K562 (cell line): ENCODE measurements around the gene GLRA2. TPM values are rescaled to one million over a fixed set of nuclear protein-coding genes. Genes with fewer than 3 reads are reported as not detected.

ENCODE experiments used
- ATAC-seq: fragments of 200-7000 bp; cut with Tn5 transposase; 3 replicates; pipeline ENCODE4 v1.9.1; 2020; ENCODE audit warnings: moderate library complexity
- BruUV-seq: library from RNA; stranded (reverse); fragments of 400-500 nt; replicated peaks from 2 replicates; lab custom pipeline; 2021; lab: Mats Ljungman, UMichigan
- CTCF ChIA-PET: fragments of 300-600 bp; formaldehyde crosslinking; extraction: SDS; loops from one replicate; lab custom pipeline; 2021; ENCODE audit warnings: low intra/inter-chr PET ratio; lab: Yijun Ruan, JAX
- POLR2A ChIA-PET: fragments of 300-600, 350-650 bp; sonication (Branson Sonifier 250); formaldehyde crosslinking; extraction: SDS; loops from one replicate; lab custom pipeline; 2021; ENCODE audit warnings: antibody characterized with exemption, inconsistent platforms; lab: Yijun Ruan, JAX
- DNase-seq, 4 experiments: peaks; one replicate each; pipeline versions ENCODE4 v3.0.0 to v3.0.0-alpha.2; 2011 to 2018; ENCODE audit warnings: low spot score in 3 of 4, mixed read lengths in 3 of 4; ENCODE audit errors: extremely low read depth in 1 of 4
- FAIRE-seq: peaks from 2 replicates; lab custom pipeline; 2011; peaks lifted over from hg19 to GRCh38; lab: Jason Lieb, UNC
- H2AFZ ChIP-seq: 2 replicates; pipeline ENCODE4 v1.6.0; 2011; ENCODE audit warnings: low read depth, low read length, control low read depth, inconsistent platforms
- H3K27ac ChIP-seq: fragments of 200-600 bp; 3 replicates; pipeline ENCODE4 v1.8.0; 2011; ENCODE audit warnings: low read depth, mild to moderate bottlenecking, control low read depth, inconsistent platforms, low read length, moderate library complexity, mixed read lengths; ENCODE audit errors: extremely low read depth
- H3K27me3 ChIP-seq, 2 experiments: fragments of 300-600 bp in 1 of 2; 2 replicates in 1 of 2; 3 replicates in 1 of 2; pipeline versions ENCODE4 v1.6.0 to v1.8.0; 2011; ENCODE audit warnings: inconsistent platforms in 2 of 2, low read length in 2 of 2, mild to moderate bottlenecking in 1 of 2, mixed read lengths in 1 of 2, moderate library complexity in 1 of 2; ENCODE audit not compliant: control insufficient read depth in 2 of 2, insufficient read depth in 2 of 2
- H3K36me3 ChIP-seq: fragments of 300-600 bp; 3 replicates; pipeline ENCODE4 v1.8.0; 2011; ENCODE audit warnings: mild to moderate bottlenecking, low read length, inconsistent platforms; ENCODE audit not compliant: control insufficient read depth, insufficient read depth
- H3K4me1 ChIP-seq, 2 experiments: fragments of 200-600 bp in 1 of 2; replicated peaks in 1 of 2; 2 replicates in 1 of 2; 3 replicates in 1 of 2; pipeline versions ENCODE4 v1.5.1 to v1.8.0; 2011; ENCODE audit warnings: inconsistent platforms in 2 of 2, low read length in 2 of 2, mild to moderate bottlenecking in 1 of 2, mixed read lengths in 1 of 2, moderate library complexity in 1 of 2; ENCODE audit not compliant: control insufficient read depth in 2 of 2, insufficient read depth in 2 of 2
- H3K4me2 ChIP-seq: 2 replicates; pipeline ENCODE4 v1.6.1; 2011; ENCODE audit warnings: low read length, control low read depth, inconsistent platforms, mixed read lengths; ENCODE audit not compliant: insufficient read depth
- H3K4me3 ChIP-seq: fragments of 200-600 bp; sonication (generic), shearing (Covaris generic); 2 replicates; pipeline ENCODE4 v1.5.1; 2016; ENCODE audit warnings: control low read depth, inconsistent platforms
- H3K79me2 ChIP-seq: fragments of 200-600 bp; 3 replicates; pipeline ENCODE4 v1.8.0; 2011; ENCODE audit warnings: low read length, inconsistent platforms; ENCODE audit not compliant: control insufficient read depth, insufficient read depth
- H3K9ac ChIP-seq, 2 experiments: 2 replicates each; pipeline versions ENCODE4 v1.6.0 to v1.6.1; 2011; ENCODE audit warnings: low read depth in 2 of 2, low read length in 2 of 2, control low read depth in 1 of 2, inconsistent platforms in 1 of 2, mild to moderate bottlenecking in 1 of 2, mixed read lengths in 1 of 2; ENCODE audit not compliant: insufficient read depth in 1 of 2
- H3K9me1 ChIP-seq: one replicate; pipeline ENCODE4 v1.6.0; 2011; ENCODE audit warnings: inconsistent platforms, mild to moderate bottlenecking, low read length, moderate library complexity; ENCODE audit not compliant: control insufficient read depth, insufficient read depth
- H3K9me3 ChIP-seq: replicated peaks from 2 replicates; pipeline ENCODE4 v1.5.1; 2011; ENCODE audit warnings: low read depth, low read length, inconsistent platforms; ENCODE audit not compliant: control insufficient read depth, insufficient read depth
- H4K20me1 ChIP-seq: replicated peaks from 2 replicates; pipeline ENCODE4 v1.6.1; 2011; ENCODE audit warnings: low read length, inconsistent platforms, mixed read lengths; ENCODE audit not compliant: control insufficient read depth, insufficient read depth
- CHD4 ChIP-seq: fragments of 200-600 bp; sonication (generic); IDR thresholded peaks from 3 replicates; pipeline ENCODE4 v1.6.1; 2012; ENCODE audit warnings: low read depth, mild to moderate bottlenecking, mixed read lengths, low read length, inconsistent platforms; ENCODE audit not compliant: insufficient read depth, insufficient replicate concordance, poor library complexity, severe bottlenecking
- E2F3 ChIP-seq: fragments of 250-450 bp; sonication (Bioruptor Pico); IDR thresholded peaks from 2 replicates; pipeline ENCODE4 v1.4.0; 2020; ENCODE audit warnings: mild to moderate bottlenecking
- FIP1L1 ChIP-seq: fragments of 200-400 bp; formaldehyde crosslinking; IDR thresholded peaks from 2 replicates; pipeline ENCODE4 v1.6.1; 2018; ENCODE audit warnings: mild to moderate bottlenecking, low read depth, low read length; ENCODE audit not compliant: poor library complexity, severe bottlenecking
- KDM4B ChIP-seq, 2 experiments: fragments of 450-650 bp in 1 of 2; sonication (generic) in 1 of 2; IDR thresholded peaks; 2 replicates each; pipeline ENCODE4 v1.6.1; 2016 to 2017; ENCODE audit warnings: borderline replicate concordance in 2 of 2, antibody characterized with exemption in 1 of 2, low read depth in 1 of 2, mild to moderate bottlenecking in 1 of 2
- KHSRP ChIP-seq: fragments of 450-650 bp; IDR thresholded peaks from 2 replicates; pipeline ENCODE4 v1.6.1; 2017
- LEF1 ChIP-seq: fragments of 450-650 bp; IDR thresholded peaks from 2 replicates; pipeline ENCODE4 v1.6.1; 2016; ENCODE audit warnings: mild to moderate bottlenecking
- MTA2 ChIP-seq: fragments of 450-650 bp; IDR thresholded peaks from 2 replicates; pipeline ENCODE4 v1.6.1; 2016; ENCODE audit warnings: low read depth
- PHB2 ChIP-seq: fragments of 450-650 bp; IDR thresholded peaks from 2 replicates; pipeline ENCODE4 v1.6.1; 2017; ENCODE audit warnings: low read depth
- RBBP5 ChIP-seq: fragments of 200-600 bp; sonication (generic); IDR thresholded peaks from 2 replicates; pipeline ENCODE4 v1.6.1; 2012; ENCODE audit warnings: borderline replicate concordance, mild to moderate bottlenecking, low read length, control low read depth, inconsistent platforms; ENCODE audit not compliant: insufficient read depth, poor library complexity, severe bottlenecking
- RBM17 ChIP-seq: fragments of 200-400 bp; formaldehyde crosslinking; IDR thresholded peaks from 2 replicates; pipeline ENCODE4 v1.6.1; 2017; ENCODE audit warnings: low read depth, mild to moderate bottlenecking, low read length, borderline replicate concordance
- RNF2 ChIP-seq: sonication (generic); IDR thresholded peaks from 2 replicates; pipeline ENCODE4 v1.6.1; 2016
- TEAD1 ChIP-seq, 2 experiments: fragments of 450-650 bp in 1 of 2; sonication (generic) in 1 of 2; formaldehyde crosslinking; IDR thresholded peaks; 2 replicates each; pipeline versions ENCODE4 v1.4.0 to v1.8.0; 2020 to 2022; ENCODE audit warnings: mild to moderate bottlenecking in 2 of 2, missing genetic modification reagents in 1 of 2
- ZFPM2 ChIP-seq: fragments of 250-450 bp; sonication (Bioruptor Pico); IDR thresholded peaks from 2 replicates; pipeline ENCODE4 v1.5.1; 2022; ENCODE audit warnings: mild to moderate bottlenecking
- ZFX ChIP-seq: sonication (generic); formaldehyde crosslinking; IDR thresholded peaks from 2 replicates; pipeline ENCODE4 v1.8.0; 2022; ENCODE audit warnings: mild to moderate bottlenecking, missing genetic modification reagents, moderate library complexity
- ZNF143 ChIP-seq: sonication (generic); formaldehyde crosslinking; IDR thresholded peaks from 2 replicates; pipeline ENCODE4 v1.9.0; 2022; ENCODE audit warnings: mild to moderate bottlenecking, missing genetic modification reagents
- ZNF263 ChIP-seq: sonication (generic); formaldehyde crosslinking; IDR thresholded peaks from 2 replicates; pipeline ENCODE4 v1.8.0; 2022; ENCODE audit warnings: mild to moderate bottlenecking, missing genetic modification reagents, borderline replicate concordance
- ZNF436 ChIP-seq: fragments of 250-450, 450-650 bp; sonication (Bioruptor Pico); formaldehyde crosslinking; IDR thresholded peaks from 2 replicates; pipeline ENCODE4 v1.7.0; 2020; ENCODE audit warnings: mild to moderate bottlenecking
- ZNF75A ChIP-seq: fragments of 450-650 bp; formaldehyde crosslinking; IDR thresholded peaks from 2 replicates; pipeline ENCODE4 v1.4.0; 2020; ENCODE audit warnings: mild to moderate bottlenecking
- ZNF780A ChIP-seq: fragments of 250-450 bp; sonication (Bioruptor Pico); IDR thresholded peaks from 2 replicates; pipeline ENCODE4 v1.5.0; 2021; ENCODE audit warnings: mild to moderate bottlenecking
- ZNF785 ChIP-seq: fragments of 250-450 bp; sonication (Bioruptor Pico); IDR thresholded peaks from 2 replicates; pipeline ENCODE4 v1.4.0; 2020; ENCODE audit warnings: mild to moderate bottlenecking
- WGBS: fragments of 100-300 bp; shearing (Covaris generic); methylation state at CpG from one replicate; pipeline ENCODE4 v1.1.6; 2016; ENCODE audit warnings: low coverage, mixed read lengths; ENCODE audit not compliant: insufficient coverage; ENCODE audit errors: missing lambda C conversion rate; 5-methylcytosine and 5-hydroxymethylcytosine counted together
- in situ Hi-C: fragments of 300-500 bp; cut with MboI; formaldehyde crosslinking; loops from 4 replicates; pipeline ENCODE4 v1.15.0; 2018; ENCODE audit warnings: inconsistent platforms, mixed read lengths
- intact Hi-C: fragments of 100-400 bp; cut with micrococcal nuclease; formaldehyde crosslinking; loops from 2 replicates; pipeline ENCODE4 v1.14.2; 2022
- polyA plus RNA-seq, 8 experiments: library from polyadenylated mRNA; depleted of rRNA in 4 of 8; stranded (reverse) in 5 of 8; unstranded in 3 of 8; fragments of >200 nt; fragmentation: Nextera tagmentation in 2 of 8; fragmentation: Illumina TruSeq in 1 of 8; extraction: Ambion mirVana in 2 of 8; extraction: Trizol in 1 of 8; gene quantifications; 2 replicates each; pipeline versions ENCODE4 v1.2.1 to v1.2.3, GENCODE V29; 2011 to 2014; ENCODE audit warnings: inconsistent platforms in 1 of 8, missing spikeins in 1 of 8
- total RNA-seq, 7 experiments: library from RNA; depleted of rRNA in 6 of 7; stranded (reverse); fragments of >200 nt in 6 of 7; fragmentation: Illumina TruSeq in 2 of 7; extraction: Trizol in 2 of 7; gene quantifications; 2 replicates each; pipeline versions ENCODE4 v1.2.1 to v1.2.3, GENCODE V29; 2011 to 2021; ENCODE audit warnings: low replicate concordance in 1 of 7
- TF ChIP-seq, protein P1 (sequence below): fragments of 250-450 bp; sonication (Bioruptor Pico); IDR thresholded peaks from 2 replicates; pipeline ENCODE4 v1.4.0; 2020; ENCODE audit warnings: mild to moderate bottlenecking

GLRA2 gene
- total and polyA plus RNA-seq, 9 of the 15 experiments (the other 6 are each of a cell fraction or from before 2014, with no cell fraction given), result not detected

DNA sequence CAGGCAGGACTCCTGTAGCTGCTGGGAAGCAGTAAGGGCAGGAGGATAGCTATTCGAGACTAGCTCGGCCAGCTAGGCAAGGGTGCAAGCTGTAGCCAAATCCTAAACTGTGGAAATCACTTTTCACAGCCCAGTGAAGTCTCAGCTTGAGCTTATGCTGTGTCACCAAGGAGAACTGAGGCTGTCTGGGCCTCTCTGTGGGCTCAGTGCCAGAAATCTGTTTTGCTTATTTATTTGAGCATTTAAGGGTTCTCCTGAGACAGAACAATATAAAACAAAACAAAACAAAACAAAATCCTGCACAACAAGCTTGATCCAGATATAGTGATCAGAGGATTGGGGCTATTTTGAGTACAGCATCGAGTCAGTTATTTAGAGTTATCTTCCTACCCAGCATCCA is 246.1 kb downstream of the GLRA2 start (continued):
- no peak for TF ChIP-seq ZNF785
- TF ChIP-seq ZFX (CRISPR knock-in tag), result no peak
- no peak for TF ChIP-seq KDM4B (IDR thresholded peaks at IDR 0.05; ENCODE audit: borderline replicate concordance in 2 of 2, low read depth in 1 of 2)
- TF ChIP-seq ZFPM2 (CRISPR knock-in tag), result no peak
- no peak for TF ChIP-seq MTA2

DNA sequence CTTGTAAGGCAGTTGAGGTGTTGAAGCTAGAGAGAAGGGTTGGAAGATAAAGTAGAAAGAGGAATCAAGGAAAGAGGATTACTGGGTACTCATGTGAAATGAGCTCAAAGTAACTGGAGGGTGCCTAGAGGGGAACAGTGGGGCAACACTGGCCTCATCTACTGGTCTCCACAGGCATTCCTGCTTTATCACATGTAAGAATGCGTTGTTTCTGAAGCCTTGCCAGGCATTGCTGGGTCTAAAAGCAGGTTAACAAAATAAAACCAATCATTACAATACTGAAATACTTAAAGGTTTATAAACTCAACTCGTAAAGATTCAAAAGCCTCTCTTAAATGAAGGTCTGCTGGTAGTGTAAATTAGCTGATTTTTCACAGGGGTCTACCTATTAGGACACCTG is 247.6 kb downstream of the GLRA2 start:
- Histone ChIP-seq H3K9ac (no peak overlapping the region), H3K4me1 (no peaks in the 10 kb centered on the region), H3K4me2 (no peak overlapping the region), H3K27ac (no peak overlapping the region), H2AFZ (no peak overlapping the region), H3K4me3 (no peak overlapping the region), H4K20me1 (no peaks in the 10 kb centered on the region), H3K79me2 (no peaks in the 10 kb centered on the region), H3K9me1 (no peaks in the 10 kb centered on the region), H3K9me3 (no peaks in the 10 kb centered on the region), H3K27me3 (no peaks in the 10 kb centered on the region), H3K36me3 (no peaks in the 10 kb centered on the region)
- CTCF ChIA-PET, result no interaction called here
- BruUV-seq, result no TSS peak
- FAIRE-seq, result no peak
- ATAC-seq, result no peak
- intact Hi-C loops (no loop called here), in situ Hi-C loops (no loop called here)
- DNase-seq, result no peak
- 0% methylated on average over 2 of the region's 2 CpGs for WGBS
- POLR2A ChIA-PET, result no interaction called here
- TF ChIP-seq TEAD1 (CRISPR knock-in tag; IDR thresholded peaks at IDR 0.05) (no peak), LEF1 (no peak), RBBP5 (no peak), PHB2 (no peak), ZNF780A (no peak), ZNF75A (CRISPR knock-in tag) (no peak), RNF2 (no peak), E2F3 (no peak), ZNF263 (no peak), ZNF436 (CRISPR knock-in tag) (no peak), FIP1L1 (no peak), ZNF143 (CRISPR knock-in tag) (no peak), CHD4 (no peak), RBM17 (no peak), KHSRP (no peak)
- TF ChIP-seq, protein P1, sequence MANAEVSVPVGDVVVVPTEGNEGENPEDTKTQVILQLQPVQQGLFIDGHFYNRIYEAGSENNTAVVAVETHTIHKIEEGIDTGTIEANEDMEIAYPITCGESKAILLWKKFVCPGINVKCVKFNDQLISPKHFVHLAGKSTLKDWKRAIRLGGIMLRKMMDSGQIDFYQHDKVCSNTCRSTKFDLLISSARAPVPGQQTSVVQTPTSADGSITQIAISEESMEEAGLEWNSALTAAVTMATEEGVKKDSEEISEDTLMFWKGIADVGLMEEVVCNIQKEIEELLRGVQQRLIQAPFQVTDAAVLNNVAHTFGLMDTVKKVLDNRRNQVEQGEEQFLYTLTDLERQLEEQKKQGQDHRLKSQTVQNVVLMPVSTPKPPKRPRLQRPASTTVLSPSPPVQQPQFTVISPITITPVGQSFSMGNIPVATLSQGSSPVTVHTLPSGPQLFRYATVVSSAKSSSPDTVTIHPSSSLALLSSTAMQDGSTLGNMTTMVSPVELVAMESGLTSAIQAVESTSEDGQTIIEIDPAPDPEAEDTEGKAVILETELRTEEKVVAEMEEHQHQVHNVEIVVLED (CRISPR knock-in tag), result no peak
